Esophagus muscularis mucosa (tissue), 4 donors: ENCODE results near the gene XG. TPM values are rescaled to one million over a fixed set of nuclear protein-coding genes. Genes with fewer than 3 reads are reported as not detected.

Source experiments
- DNase-seq: peaks from one replicate; pipeline ENCODE4 v3.0.0-alpha.2; 2017; ENCODE audit errors: extremely low spot score
- H3K27ac ChIP-seq, 4 donors: fragments of 200-600 bp; sonication (generic); replicated peaks in 1 of 4; 1 replicate in 3 of 4; 2 replicates in 1 of 4; pipeline ENCODE4 v1.5.1; 2016 to 2019; ENCODE audit warnings: mild to moderate bottlenecking in 1 of 4
- H3K27me3 ChIP-seq, 4 donors: fragments of 200-600 bp; sonication (generic); one replicate each; pipeline versions ENCODE4 v1.5.1 to v1.6.0; 2016 to 2019
- H3K36me3 ChIP-seq, 4 donors: fragments of 200-600 bp; sonication (generic); one replicate each; pipeline ENCODE4 v1.5.1; 2016 to 2019
- H3K4me1 ChIP-seq, 4 donors: fragments of 200-600 bp; sonication (generic); one replicate each; pipeline ENCODE4 v1.5.1; 2016 to 2019
- H3K4me3 ChIP-seq, 4 donors: fragments of 200-600 bp; sonication (generic); 1 replicate in 2 of 4; 2 replicates in 2 of 4; pipeline ENCODE4 v1.5.1; 2016 to 2019; ENCODE audit warnings: mild to moderate bottlenecking in 4 of 4, moderate library complexity in 1 of 4
- H3K9me3 ChIP-seq, 4 donors: fragments of 200-600 bp; sonication (generic); 1 replicate in 3 of 4; 2 replicates in 1 of 4; pipeline ENCODE4 v1.5.1; 2016 to 2019
- CTCF ChIP-seq, 3 experiments: fragments of 200-600 bp in 2 of 3; fragments of 450-650 bp in 1 of 3; sonication (generic) in 2 of 3; IDR thresholded peaks; one replicate each; pipeline ENCODE4 v1.5.1; 2017 to 2019; ENCODE audit warnings: antibody characterized with exemption in 3 of 3, mild to moderate bottlenecking in 2 of 3, moderate library complexity in 1 of 3
- EP300 ChIP-seq: sonication (generic); formaldehyde crosslinking; IDR thresholded peaks from one replicate; pipeline ENCODE4 v1.6.1; 2017; ENCODE audit warnings: antibody characterized with exemption
- POLR2A ChIP-seq: fragments of 450-650 bp; IDR thresholded peaks from one replicate; pipeline ENCODE4 v1.6.1; 2017; ENCODE audit warnings: antibody characterized with exemption, moderate library complexity, mild to moderate bottlenecking, low read depth
- POLR2AphosphoS5 ChIP-seq, 2 donors: sonication (generic); formaldehyde crosslinking; IDR thresholded peaks; one replicate each; pipeline ENCODE4 v1.6.1; 2017; ENCODE audit warnings: antibody characterized with exemption in 2 of 2
- WGBS: methylation state at CpG from one replicate; pipeline ENCODE4 v1.1.5; 2018; 5-methylcytosine and 5-hydroxymethylcytosine counted together
- intact Hi-C: fragments of 100-400 bp; cut with DNase I; formaldehyde crosslinking; loops from one replicate; pipeline ENCODE4 v1.15.1; 2023
- total RNA-seq, 4 donors: library from RNA; depleted of rRNA; stranded (reverse); fragments of >200 nt; gene quantifications; one replicate each; pipeline versions ENCODE4 v1.1.0 to v1.2.1, GENCODE V29; 2016

Gene XG
- total RNA-seq, 4 donors from 2014 or later = 0.39 to 0.83 (median 0.40) TPM; not detected in 1

DNA sequence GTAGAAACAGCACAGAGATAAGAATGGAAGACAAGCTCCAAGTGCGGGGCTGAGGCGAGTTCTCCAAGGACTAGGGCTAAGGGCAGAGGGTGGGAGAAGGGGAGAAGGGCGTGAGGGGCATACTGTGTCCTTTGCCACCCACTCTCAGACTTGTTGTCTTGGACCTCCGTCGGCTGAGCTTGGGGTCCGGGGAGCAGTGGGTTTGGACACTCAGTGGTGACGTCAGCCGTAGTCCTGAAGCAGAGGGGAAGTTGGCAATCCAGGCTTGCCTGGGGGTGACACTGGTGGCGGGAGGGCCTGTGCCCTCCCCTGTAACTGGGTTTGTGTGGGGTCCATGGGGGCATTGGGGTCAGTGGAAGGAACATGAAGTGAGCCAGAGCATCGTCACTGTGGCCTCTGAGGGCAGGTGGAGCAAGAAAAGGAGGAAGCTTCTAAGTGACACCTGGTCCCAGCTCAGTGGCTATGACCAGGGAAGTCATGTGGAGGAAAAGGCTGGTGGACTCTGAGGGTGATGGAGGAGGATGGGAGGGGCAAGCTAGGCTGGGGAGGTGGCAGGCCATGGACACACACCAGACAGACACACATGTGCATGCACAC lies 43.1 kb upstream of the XG start:
- 82% methylated on average over 10 of the region's 10 CpGs for WGBS
- no peaks in the 10 kb centered on the region for H3K9me3 ChIP-seq
- intact Hi-C loops = loop anchor here (10.0 kb wide), 1 partner anchor 106 kb away; no protein-coding TSS in a partner anchor
- TF ChIP-seq CTCF (IDR thresholded peaks at IDR 0.05) (no peak), POLR2A (no peak), POLR2AphosphoS5 (IDR thresholded peaks at IDR 0.05) (no peak), EP300 (no peak)
- no peak for DNase-seq
- peaks cover 0 to 23% (median 10%) of the 10 kb centered on the region in 4 donors for H3K36me3 ChIP-seq
- H3K27ac ChIP-seq = peak overlapping the region in 3 of 4 donors; percentile 2 to 86 (median 48)
- no peaks in the 10 kb centered on the region for H3K27me3 ChIP-seq
- peaks cover 67 to 85% (median 82%) of the 10 kb centered on the region in 4 donors for H3K4me1 ChIP-seq
- H3K4me3 ChIP-seq = no peak overlapping the region

- intact Hi-C loops = loop anchor here (10.0 kb wide), 1 partner anchor 105 kb away; no protein-coding TSS in a partner anchor
- 70% methylated on average over 7 of the region's 9 CpGs for WGBS
- peaks cover 59 to 76% (median 73%) of the 10 kb centered on the region in 4 donors for H3K4me1 ChIP-seq
- no peak for DNase-seq
- TF ChIP-seq CTCF (IDR thresholded peaks at IDR 0.05) = no peak
- TF ChIP-seq EP300 = no peak
- TF ChIP-seq POLR2AphosphoS5 (IDR thresholded peaks at IDR 0.05) = no peak
- no peak for TF ChIP-seq POLR2A
- H3K27ac ChIP-seq = peak overlapping the region; percentile 58 to 81 (median 64)
- peaks cover 0 to 30% (median 11%) of the 10 kb centered on the region in 4 donors for H3K36me3 ChIP-seq
- H3K27me3 ChIP-seq = no peaks in the 10 kb centered on the region
- no peaks in the 10 kb centered on the region for H3K9me3 ChIP-seq
- peak overlapping the region in 3 of 4 donors; percentile 12 to 40 (median 39) for H3K4me3 ChIP-seq
Measured at GRCh38 chrX:2709556-2709955, 42.3 kb upstream of the XG start.

DNA sequence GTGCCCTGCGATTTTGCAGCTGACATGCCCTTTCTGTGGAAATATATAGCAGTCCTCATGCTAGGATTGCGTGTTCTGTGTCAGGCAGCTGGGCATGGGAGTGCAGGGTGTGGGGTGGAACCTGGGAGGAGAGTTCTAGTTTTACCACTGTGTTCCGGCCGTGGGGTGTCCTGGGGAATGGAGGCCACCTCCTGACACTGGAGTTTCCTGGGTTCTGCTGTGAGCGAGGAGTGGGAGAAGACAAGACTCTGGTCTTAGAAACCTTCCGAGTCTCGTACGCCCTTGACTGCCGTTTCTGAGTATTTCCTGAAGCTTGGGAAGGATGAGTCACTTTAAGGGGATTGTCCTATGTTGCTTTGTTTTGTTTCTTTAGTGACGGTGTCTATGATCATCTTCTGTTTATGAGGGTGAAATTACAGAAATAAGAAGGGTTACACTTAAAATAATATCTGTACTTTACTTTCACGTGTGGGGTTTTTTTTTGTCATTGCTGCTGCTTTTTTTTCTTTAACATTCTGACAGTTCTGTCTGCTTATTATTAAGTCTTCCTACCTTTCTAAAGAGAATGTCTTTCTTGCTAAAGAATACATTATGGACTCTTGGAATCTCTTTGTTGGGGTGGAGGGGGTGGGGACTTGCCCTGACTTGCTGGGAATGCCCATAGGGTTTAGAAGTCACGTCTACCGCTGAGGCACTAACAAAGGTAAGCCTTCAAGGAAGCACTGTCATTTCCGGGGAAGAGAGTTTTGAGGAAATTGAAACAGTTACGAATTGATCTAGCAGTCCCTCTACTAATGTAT lies 41.6 kb upstream of the XG start:
- H3K36me3 ChIP-seq = peaks cover 0 to 36% (median 18%) of the 10 kb centered on the region in 4 donors
- no peaks in the 10 kb centered on the region for H3K27me3 ChIP-seq
- intact Hi-C loops = no loop called here
- 18% methylated on average over 15 of the region's 15 CpGs for WGBS
- no peak for DNase-seq
- TF ChIP-seq CTCF (IDR thresholded peaks at IDR 0.05) (no peak), POLR2AphosphoS5 (IDR thresholded peaks at IDR 0.05) (peak in 1 of 2 donors; percentile 24), POLR2A (no peak)
- peak overlapping the region; percentile 12 to 40 (median 26) for H3K4me3 ChIP-seq
- H3K9me3 ChIP-seq = no peaks in the 10 kb centered on the region
- H3K4me1 ChIP-seq = peaks cover 53 to 69% (median 66%) of the 10 kb centered on the region in 4 donors
- peak overlapping the region; percentile 58 to 81 (median 64) for H3K27ac ChIP-seq

DNA sequence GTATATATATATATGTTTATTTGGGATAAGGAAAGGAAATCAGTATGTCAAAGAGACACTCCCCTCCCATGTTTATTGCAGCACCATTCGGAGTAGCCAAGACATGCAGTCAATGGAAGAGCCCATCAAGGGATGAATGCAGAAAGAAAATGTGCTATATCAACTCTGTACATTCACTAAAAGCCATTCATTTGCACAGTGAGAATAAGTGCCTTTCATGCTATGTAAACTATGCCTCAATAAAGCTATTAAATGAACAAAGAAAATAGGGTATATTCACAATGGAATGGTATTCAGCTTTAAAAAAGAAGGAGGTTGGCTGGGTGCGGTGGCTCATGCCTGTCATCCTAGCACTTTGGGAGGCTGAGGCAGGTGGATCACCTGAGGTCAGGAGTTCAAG lies 40.4 kb upstream of the XG start:
- H3K9me3 ChIP-seq = no peaks in the 10 kb centered on the region
- intact Hi-C loops = no loop called here
- DNase-seq = no peak
- peaks cover 42 to 57% (median 54%) of the 10 kb centered on the region in 4 donors for H3K4me1 ChIP-seq
- H3K27ac ChIP-seq = no peak overlapping the region
- H3K36me3 ChIP-seq = peaks cover 0 to 47% (median 29%) of the 10 kb centered on the region in 4 donors
- TF ChIP-seq CTCF (IDR thresholded peaks at IDR 0.05) (no peak), POLR2A (no peak), EP300 (no peak), POLR2AphosphoS5 (IDR thresholded peaks at IDR 0.05) (no peak)
- H3K4me3 ChIP-seq = no peak overlapping the region
- WGBS = 93% methylated on average over 2 of the region's 2 CpGs
- H3K27me3 ChIP-seq = no peaks in the 10 kb centered on the region
